T-helper 1 cell treated with Interleukin-12 subunit alpha and Interleukin-12 subunit beta and Interleukin-4 antibody, amounts not matched to agents 30 μg/mL and 1 μg/mL, for 36 hours (primary cell): ENCODE results near the gene PPM1H.

Experiments used
- H3K27ac Mint-ChIP-seq: one replicate; pipeline ENCODE4 v1.8.0; 2021; ENCODE audit warnings: mild to moderate bottlenecking, mixed read lengths
- H3K27me3 Mint-ChIP-seq: one replicate; pipeline ENCODE4 v1.8.0; 2021; ENCODE audit warnings: low read depth, mixed read lengths
- H3K36me3 Mint-ChIP-seq: one replicate; pipeline ENCODE4 v1.8.0; 2021; ENCODE audit warnings: low read depth, mixed read lengths
- H3K4me1 Mint-ChIP-seq: one replicate; pipeline ENCODE4 v1.8.0; 2021; ENCODE audit warnings: low read depth, mixed read lengths
- H3K4me3 Mint-ChIP-seq: one replicate; pipeline ENCODE4 v1.8.0; 2021; ENCODE audit warnings: mild to moderate bottlenecking, moderate library complexity, mixed read lengths
- H3K9me3 Mint-ChIP-seq: one replicate; pipeline ENCODE4 v1.8.0; 2021; ENCODE audit warnings: mixed read lengths

Gene PPM1H

GRCh38 chr12:62604871-62605270 lies 330.1 kb downstream of the PPM1H start:
- H3K27ac Mint-ChIP-seq = no peak overlapping the region
- H3K4me3 Mint-ChIP-seq = peak overlapping the region; percentile 94
- H3K4me1 Mint-ChIP-seq = peaks cover 31% of the 10 kb centered on the region
- H3K27me3 Mint-ChIP-seq = peaks cover 2% of the 10 kb centered on the region
- H3K36me3 Mint-ChIP-seq = peaks cover 17% of the 10 kb centered on the region
- H3K9me3 Mint-ChIP-seq = no peaks in the 10 kb centered on the region

DNA sequence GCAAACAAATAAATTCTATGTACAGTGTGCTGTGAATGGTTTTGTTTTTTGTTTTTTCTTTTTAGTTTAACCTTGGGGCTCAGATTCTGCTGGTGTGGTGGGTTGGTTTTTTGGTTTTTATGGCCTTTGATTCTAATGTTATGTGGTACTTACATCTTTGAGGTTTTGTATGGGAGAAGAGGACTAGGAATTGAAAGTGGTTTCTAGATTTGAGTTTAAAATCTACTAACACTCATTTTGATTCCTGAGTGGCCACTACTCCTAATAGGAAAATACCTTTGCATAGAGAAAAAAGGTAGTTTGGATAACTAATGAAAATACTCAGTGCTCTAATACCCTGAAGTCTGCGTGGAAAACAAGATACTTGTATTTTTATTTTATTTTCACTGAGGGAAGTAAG lies 330.6 kb downstream of the PPM1H start:
- Mint-ChIP-seq H3K27me3 (peaks cover 2% of the 10 kb centered on the region), H3K27ac (peak overlapping the region; percentile 88), H3K4me3 (peak overlapping the region; percentile 94), H3K36me3 (peaks cover 17% of the 10 kb centered on the region), H3K9me3 (no peaks in the 10 kb centered on the region), H3K4me1 (peaks cover 31% of the 10 kb centered on the region)

GRCh38 chr12:62603811-62604098 lies 331.2 kb downstream of the PPM1H start:
- H3K36me3 Mint-ChIP-seq = peaks cover 17% of the 10 kb centered on the region
- H3K4me3 Mint-ChIP-seq = peak overlapping the region; percentile 94
- H3K9me3 Mint-ChIP-seq = no peaks in the 10 kb centered on the region
- H3K27ac Mint-ChIP-seq = peak overlapping the region; percentile 88
- H3K27me3 Mint-ChIP-seq = peaks cover 2% of the 10 kb centered on the region
- H3K4me1 Mint-ChIP-seq = peaks cover 31% of the 10 kb centered on the region

DNA sequence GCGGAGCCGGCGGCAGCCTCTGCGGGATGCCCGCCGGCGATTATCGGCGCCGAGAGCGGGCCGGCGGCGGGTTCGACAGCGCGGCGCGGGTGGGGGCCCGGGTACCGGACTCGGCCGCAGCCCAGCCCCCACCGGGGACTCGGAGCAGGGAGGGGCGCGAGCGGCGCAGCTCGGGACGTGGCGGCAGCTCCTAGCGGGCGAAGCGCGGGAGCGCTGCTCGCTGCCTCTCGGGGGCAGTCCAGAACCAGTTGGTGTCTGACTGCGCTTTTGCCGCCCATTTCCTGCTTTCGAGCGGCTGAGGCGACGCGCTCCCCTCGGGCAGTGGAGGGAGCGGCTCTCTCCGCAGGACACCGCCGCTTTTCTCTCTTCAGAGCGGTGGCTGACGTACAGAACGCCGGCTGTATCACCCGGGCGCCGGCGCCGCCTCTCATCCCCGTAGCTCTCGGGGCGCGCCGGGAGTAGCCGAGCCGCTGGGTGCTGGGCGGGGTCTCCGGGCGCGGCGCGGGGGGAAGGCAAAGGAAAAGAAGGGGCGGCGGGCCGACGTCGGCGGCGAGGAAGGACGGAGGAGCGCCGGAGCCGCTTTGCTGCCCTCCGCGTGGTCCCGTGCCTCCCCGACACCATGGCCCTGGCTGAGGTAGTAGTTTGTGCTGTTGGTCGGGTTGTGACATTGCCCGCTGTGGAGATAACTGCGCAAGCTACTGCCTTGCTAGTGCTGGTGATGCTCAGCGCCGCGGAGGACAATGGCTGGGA lies 331.7 kb downstream of the PPM1H start:
- peak overlapping the region; percentile 98 for H3K27ac Mint-ChIP-seq
- peaks cover 17% of the 10 kb centered on the region for H3K36me3 Mint-ChIP-seq
- peak overlapping the region; percentile 94 for H3K4me3 Mint-ChIP-seq
- no peaks in the 10 kb centered on the region for H3K9me3 Mint-ChIP-seq
- H3K27me3 Mint-ChIP-seq = peaks cover 2% of the 10 kb centered on the region
- H3K4me1 Mint-ChIP-seq = peaks cover 31% of the 10 kb centered on the region

GRCh38 chr12:62602255-62603060 lies 332.5 kb downstream of the PPM1H start:
- H3K27ac Mint-ChIP-seq = peak overlapping the region; percentile 98
- H3K36me3 Mint-ChIP-seq = peaks cover 18% of the 10 kb centered on the region
- peak overlapping the region; percentile 89 for H3K4me3 Mint-ChIP-seq
- H3K9me3 Mint-ChIP-seq = no peaks in the 10 kb centered on the region
- H3K27me3 Mint-ChIP-seq = peaks cover 2% of the 10 kb centered on the region
- peaks cover 31% of the 10 kb centered on the region for H3K4me1 Mint-ChIP-seq

- peaks cover 30% of the 10 kb centered on the region for H3K4me1 Mint-ChIP-seq
- no peaks in the 10 kb centered on the region for H3K9me3 Mint-ChIP-seq
- peak overlapping the region; percentile 7 for H3K4me3 Mint-ChIP-seq
- peak overlapping the region; percentile 31 for H3K27ac Mint-ChIP-seq
- H3K27me3 Mint-ChIP-seq = peaks cover 2% of the 10 kb centered on the region
- H3K36me3 Mint-ChIP-seq = peaks cover 21% of the 10 kb centered on the region
Observed at GRCh38 chr12:62601765-62602164, 333.2 kb downstream of the PPM1H start.

GRCh38 chr12:62599854-62600437 lies 335.0 kb downstream of the PPM1H start:
- no peaks in the 10 kb centered on the region for H3K27me3 Mint-ChIP-seq
- no peaks in the 10 kb centered on the region for H3K9me3 Mint-ChIP-seq
- peaks cover 9% of the 10 kb centered on the region for H3K36me3 Mint-ChIP-seq
- peaks cover 16% of the 10 kb centered on the region for H3K4me1 Mint-ChIP-seq
- no peak overlapping the region for H3K27ac Mint-ChIP-seq
- no peak overlapping the region for H3K4me3 Mint-ChIP-seq

GRCh38 chr12:62598846-62599245 lies 336.1 kb downstream of the PPM1H start:
- Mint-ChIP-seq H3K4me3 (no peak overlapping the region), H3K9me3 (no peaks in the 10 kb centered on the region), H3K27ac (no peak overlapping the region), H3K4me1 (peaks cover 9% of the 10 kb centered on the region), H3K27me3 (no peaks in the 10 kb centered on the region), H3K36me3 (peaks cover 5% of the 10 kb centered on the region)

- H3K27ac Mint-ChIP-seq = no peak overlapping the region
Observed at GRCh38 chr12:62597253-62597652, 337.7 kb downstream of the PPM1H start.

More at GRCh38 chr12:62597253-62597652, 337.7 kb downstream of the PPM1H start:
- Mint-ChIP-seq H3K36me3 (peaks cover 8% of the 10 kb centered on the region), H3K9me3 (no peaks in the 10 kb centered on the region), H3K27me3 (no peaks in the 10 kb centered on the region), H3K4me3 (no peak overlapping the region), H3K4me1 (peaks cover 7% of the 10 kb centered on the region)
